A549 (cell line): ENCODE data around the gene ITIH3. TPM values are rescaled to one million over a fixed set of nuclear protein-coding genes. Genes with fewer than 3 reads are reported as not detected.

Experiments
- ATAC-seq, 2 experiments: fragments of 200-7000 bp in 1 of 2; fragments of >200 bp in 1 of 2; cut with Nextera tagmentation in 1 of 2; cut with Tn5 transposase in 1 of 2; 3 replicates each; pipeline versions ENCODE4 v1.8.0 to v1.9.1; 2018 to 2020; ENCODE audit warnings: mild to moderate bottlenecking in 1 of 2, moderate library complexity in 1 of 2
- CTCF ChIA-PET: fragments of 300-600 bp; sonication (Branson Sonifier 250); formaldehyde crosslinking; extraction: SDS; loops from one replicate; lab custom pipeline; 2021; ENCODE audit warnings: antibody characterized with exemption, inconsistent platforms; lab: Yijun Ruan, JAX
- POLR2A ChIA-PET: fragments of 350-600 bp; formaldehyde crosslinking; extraction: SDS; loops from one replicate; lab custom pipeline; 2021; ENCODE audit warnings: antibody characterized with exemption, inconsistent platforms; lab: Yijun Ruan, JAX
- DNase-seq, 2 experiments: peaks; one replicate each; pipeline versions ENCODE4 v3.0.0 to v3.0.0-alpha.2; 2011 to 2016; ENCODE audit warnings: low read depth in 1 of 2, low spot score in 1 of 2
- FAIRE-seq: peaks from 2 replicates; lab custom pipeline; 2011; peaks lifted over from hg19 to GRCh38; lab: Jason Lieb, UNC
- H3K27ac ChIP-seq, 2 experiments: fragments of >200 bp; sonication (Bioruptor Twin); formaldehyde crosslinking; 3 replicates each; pipeline ENCODE4 v1.5.1; 2016 to 2017
- H3K4me1 ChIP-seq: fragments of >200 bp; sonication (Bioruptor Twin); formaldehyde crosslinking; 3 replicates; pipeline ENCODE4 v1.6.1; 2016
- H3K4me2 ChIP-seq: fragments of >200 bp; sonication (Bioruptor Twin); formaldehyde crosslinking; 3 replicates; pipeline ENCODE4 v1.6.1; 2016
- H3K4me3 ChIP-seq: fragments of >200 bp; sonication (Bioruptor Twin); formaldehyde crosslinking; 3 replicates; pipeline ENCODE4 v1.5.1; 2016
- H3K9me3 ChIP-seq: fragments of >200 bp; sonication (Bioruptor Twin); formaldehyde crosslinking; 3 replicates; pipeline ENCODE4 v1.6.1; 2016
- BHLHE40 ChIP-seq: IDR thresholded peaks from 2 replicates; pipeline ENCODE4 v1.6.1; 2012; ENCODE audit warnings: low read depth, low read length, inconsistent platforms
- CBX2 ChIP-seq: fragments of 200-600 bp; sonication (generic); IDR thresholded peaks from 2 replicates; pipeline ENCODE4 v1.6.1; 2016; ENCODE audit warnings: low read depth, mild to moderate bottlenecking, borderline replicate concordance
- CEBPB ChIP-seq, 2 experiments: fragments of >200 bp in 1 of 2; sonication (Bioruptor Twin) in 1 of 2; formaldehyde crosslinking in 1 of 2; IDR thresholded peaks; 2 replicates each; pipeline ENCODE4 v1.6.1; 2012 to 2016
- CHD2 ChIP-seq: fragments of 150-350 bp; IDR thresholded peaks from 2 replicates; pipeline ENCODE4 v1.6.1; 2014; ENCODE audit warnings: low read length; ENCODE audit not compliant: partially characterized antibody
- CHD4 ChIP-seq: fragments of 200-600 bp; sonication (generic); IDR thresholded peaks from 2 replicates; pipeline ENCODE4 v1.6.1; 2016; ENCODE audit warnings: antibody characterized with exemption, mild to moderate bottlenecking, borderline replicate concordance
- EP300 ChIP-seq, 2 experiments: fragments of >200 bp; sonication (Bioruptor Twin); formaldehyde crosslinking; IDR thresholded peaks; 2 replicates in 1 of 2; 3 replicates in 1 of 2; pipeline ENCODE4 v1.6.1; 2016 to 2017
- FOSB ChIP-seq: fragments of 250-450 bp; sonication (Bioruptor Pico); IDR thresholded peaks from 2 replicates; pipeline ENCODE4 v1.5.0; 2020; ENCODE audit warnings: mild to moderate bottlenecking, moderate library complexity
- GATA3 ChIP-seq: IDR thresholded peaks from 2 replicates; pipeline ENCODE4 v1.6.1; 2012; ENCODE audit warnings: borderline replicate concordance
- HEYL ChIP-seq: fragments of 250-450 bp; sonication (Bioruptor Pico); IDR thresholded peaks from 2 replicates; pipeline ENCODE4 v1.8.0; 2021; ENCODE audit warnings: mild to moderate bottlenecking, moderate library complexity
- JUN ChIP-seq, 2 experiments: fragments of >200 bp; sonication (Bioruptor Twin); formaldehyde crosslinking; IDR thresholded peaks; 2 replicates in 1 of 2; 3 replicates in 1 of 2; pipeline ENCODE4 v1.6.1; 2016 to 2017
- KDM1A ChIP-seq: fragments of 200-600 bp; sonication (generic); IDR thresholded peaks from 2 replicates; pipeline ENCODE4 v1.6.1; 2016; ENCODE audit warnings: low read depth, mild to moderate bottlenecking
- NPAS2 ChIP-seq: fragments of 250-450 bp; sonication (Bioruptor Pico); IDR thresholded peaks from 2 replicates; pipeline ENCODE4 v1.8.0; 2022; ENCODE audit warnings: mild to moderate bottlenecking, moderate library complexity, borderline replicate concordance
- PHF8 ChIP-seq: fragments of 200-600 bp; sonication (generic); IDR thresholded peaks from 2 replicates; pipeline ENCODE4 v1.6.1; 2016; ENCODE audit warnings: low read depth, mild to moderate bottlenecking, antibody characterized with exemption, moderate library complexity, borderline replicate concordance
- POLR2AphosphoS2 ChIP-seq: conservative IDR thresholded peaks from 2 replicates; pipeline ENCODE4 v1.6.1; 2012; ENCODE audit warnings: low read length, improper control_type of control experiment, inconsistent platforms
- RARB ChIP-seq: fragments of 250-450 bp; sonication (Bioruptor Pico); IDR thresholded peaks from 2 replicates; pipeline ENCODE4 v1.8.0; 2021; ENCODE audit warnings: mild to moderate bottlenecking, moderate library complexity
- RFX5 ChIP-seq: fragments of 450-650 bp; IDR thresholded peaks from 2 replicates; pipeline ENCODE4 v1.7.1; 2014; ENCODE audit warnings: antibody characterized with exemption, mild to moderate bottlenecking, moderate library complexity
- SMC3 ChIP-seq: fragments of >200 bp; sonication (Bioruptor Twin); formaldehyde crosslinking; IDR thresholded peaks from 3 replicates; pipeline ENCODE4 v1.6.1; 2018; ENCODE audit warnings: inconsistent platforms
- TFCP2L1 ChIP-seq: fragments of 250-450 bp; sonication (Bioruptor Pico); IDR thresholded peaks from 2 replicates; pipeline ENCODE4 v1.5.0; 2021; ENCODE audit warnings: mild to moderate bottlenecking
- ZC3H11A ChIP-seq: fragments of 450-650 bp; IDR thresholded peaks from 2 replicates; pipeline ENCODE4 v1.6.1; 2014; ENCODE audit warnings: antibody characterized with exemption, mild to moderate bottlenecking
- ZFP36 ChIP-seq: fragments of 450-650 bp; IDR thresholded peaks from 2 replicates; pipeline ENCODE4 v1.6.1; 2014; ENCODE audit warnings: borderline replicate concordance; ENCODE audit not compliant: partially characterized antibody
- WGBS: methylation state at CpG from one replicate; pipeline ENCODE4 v1.1.6; 2017; ENCODE audit errors: missing lambda C conversion rate; 5-methylcytosine and 5-hydroxymethylcytosine counted together
- polyA plus RNA-seq, 4 experiments: library from polyadenylated mRNA; depleted of rRNA in 3 of 4; stranded (reverse); fragments of >200 nt; fragmentation: RNase III in 1 of 4; extraction: RNeasy Plus Mini Kit Qiagen cat#74134 plus additional on column Dnase treatment in 1 of 4; gene quantifications; 2 replicates in 3 of 4; 3 replicates in 1 of 4; pipeline ENCODE4 v1.2.3, GENCODE V29; 2011 to 2017
- TF ChIP-seq, protein P1 (sequence below): fragments of 250-450 bp; sonication (Bioruptor Pico); IDR thresholded peaks from 2 replicates; pipeline ENCODE4 v1.5.0; 2021; ENCODE audit warnings: mild to moderate bottlenecking, moderate library complexity, borderline replicate concordance
- TF ChIP-seq, protein P2 (sequence below): IDR thresholded peaks from 2 replicates; pipeline ENCODE4 v1.6.1; 2012
- TF ChIP-seq, protein P3 (sequence below): IDR thresholded peaks from 2 replicates; pipeline ENCODE4 v1.6.1; 2012; ENCODE audit warnings: low read depth, borderline replicate concordance
- TF ChIP-seq, protein P4 (sequence below): fragments of >200 bp; sonication (Bioruptor Twin); formaldehyde crosslinking; IDR thresholded peaks from 3 replicates; pipeline ENCODE4 v1.5.1; 2016
- TF ChIP-seq, protein P5 (sequence below): fragments of 250-450 bp; sonication (Bioruptor Pico); IDR thresholded peaks from 2 replicates; pipeline ENCODE4 v1.5.0; 2020; ENCODE audit warnings: low read depth, mild to moderate bottlenecking, moderate library complexity

Gene ITIH3
- polyA plus RNA-seq, 2 of the 4 experiments (the other 2 are of a cell fraction), result 0.09 TPM; not detected in 1

DNA sequence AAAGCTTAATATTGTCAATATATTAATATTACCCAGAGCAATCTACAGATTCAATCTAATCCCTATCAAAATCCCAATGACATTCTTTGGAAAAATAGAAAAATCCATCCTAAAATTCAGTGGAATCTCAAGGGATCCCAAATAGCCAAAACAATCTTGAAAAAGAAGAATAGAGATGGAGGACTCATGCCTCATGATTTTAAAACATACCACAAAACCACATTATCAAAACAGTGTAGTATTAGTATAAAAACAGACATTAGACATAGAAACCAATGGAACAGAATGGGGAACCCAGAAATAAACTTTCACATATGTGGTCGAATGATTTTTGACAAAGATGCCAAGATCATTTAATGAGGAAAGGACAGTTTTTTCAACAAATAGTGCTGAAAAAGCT lies 38.5 kb upstream of the ITIH3 start:
- Histone ChIP-seq H3K4me3 (no peak overlapping the region), H3K4me1 (no peaks in the 10 kb centered on the region), H3K9me3 (no peaks in the 10 kb centered on the region), H3K27ac (no peak overlapping the region), H3K4me2 (no peak overlapping the region)
- WGBS, result 86% methylated on average over 1 of the region's 1 CpG
- no peak for TF ChIP-seq FOSB (CRISPR knock-in tag)
- TF ChIP-seq KDM1A, result no peak
- no peak for TF ChIP-seq CEBPB (IDR thresholded peaks at IDR 0.05)
- no peak for TF ChIP-seq NPAS2
- no peak for TF ChIP-seq ZC3H11A
- TF ChIP-seq TFCP2L1, result no peak
- TF ChIP-seq CHD2, result no peak
- TF ChIP-seq, protein P1, sequence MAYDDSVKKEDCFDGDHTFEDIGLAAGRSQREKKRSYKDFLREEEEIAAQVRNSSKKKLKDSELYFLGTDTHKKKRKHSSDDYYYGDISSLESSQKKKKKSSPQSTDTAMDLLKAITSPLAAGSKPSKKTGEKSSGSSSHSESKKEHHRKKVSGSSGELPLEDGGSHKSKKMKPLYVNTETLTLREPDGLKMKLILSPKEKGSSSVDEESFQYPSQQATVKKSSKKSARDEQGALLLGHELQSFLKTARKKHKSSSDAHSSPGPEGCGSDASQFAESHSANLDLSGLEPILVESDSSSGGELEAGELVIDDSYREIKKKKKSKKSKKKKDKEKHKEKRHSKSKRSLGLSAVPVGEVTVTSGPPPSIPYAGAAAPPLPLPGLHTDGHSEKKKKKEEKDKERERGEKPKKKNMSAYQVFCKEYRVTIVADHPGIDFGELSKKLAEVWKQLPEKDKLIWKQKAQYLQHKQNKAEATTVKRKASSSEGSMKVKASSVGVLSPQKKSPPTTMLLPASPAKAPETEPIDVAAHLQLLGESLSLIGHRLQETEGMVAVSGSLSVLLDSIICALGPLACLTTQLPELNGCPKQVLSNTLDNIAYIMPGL, result no peak
- TF ChIP-seq BHLHE40, result no peak
- TF ChIP-seq CBX2, result no peak
- no peak for TF ChIP-seq RARB (CRISPR knock-in tag)
- TF ChIP-seq SMC3, result no peak
- TF ChIP-seq, protein P2, sequence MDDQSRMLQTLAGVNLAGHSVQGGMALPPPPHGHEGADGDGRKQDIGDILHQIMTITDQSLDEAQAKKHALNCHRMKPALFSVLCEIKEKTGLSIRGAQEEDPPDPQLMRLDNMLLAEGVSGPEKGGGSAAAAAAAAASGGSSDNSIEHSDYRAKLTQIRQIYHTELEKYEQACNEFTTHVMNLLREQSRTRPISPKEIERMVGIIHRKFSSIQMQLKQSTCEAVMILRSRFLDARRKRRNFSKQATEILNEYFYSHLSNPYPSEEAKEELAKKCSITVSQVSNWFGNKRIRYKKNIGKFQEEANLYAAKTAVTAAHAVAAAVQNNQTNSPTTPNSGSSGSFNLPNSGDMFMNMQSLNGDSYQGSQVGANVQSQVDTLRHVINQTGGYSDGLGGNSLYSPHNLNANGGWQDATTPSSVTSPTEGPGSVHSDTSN, result no peak
- TF ChIP-seq JUN (IDR thresholded peaks at IDR 0.05), result no peak
- FAIRE-seq (no peak), ATAC-seq (no peak), DNase-seq (no peak)
- ChIA-PET POLR2A (no interaction called here), CTCF (no interaction called here)

DNA sequence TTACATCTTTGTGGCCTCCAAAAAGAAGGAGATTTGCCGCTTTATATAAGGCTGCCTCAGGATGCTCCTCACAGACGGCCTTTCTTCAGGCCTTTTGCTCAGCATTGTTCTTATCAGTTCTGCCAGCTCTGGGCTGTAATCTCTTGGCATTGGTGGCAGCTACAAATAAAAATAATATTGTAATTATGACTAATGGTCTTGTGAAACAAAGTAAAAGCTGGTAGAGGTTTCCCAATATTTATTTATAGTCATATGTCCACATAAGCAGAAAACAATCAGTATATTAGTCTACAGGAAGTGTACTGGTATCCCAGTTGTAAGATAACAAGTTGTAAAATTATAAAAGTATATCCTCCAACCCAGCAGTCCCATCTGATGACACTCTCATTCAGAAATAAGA lies 31.1 kb upstream of the ITIH3 start:
- 88% methylated on average over 2 of the region's 2 CpGs for WGBS
- Histone ChIP-seq H3K9me3 (no peaks in the 10 kb centered on the region), H3K4me2 (no peak overlapping the region), H3K4me1 (0 out of 3 replicates have a peak, but pooled peaks cover 4% of the 10 kb centered on the region), H3K27ac (no peak overlapping the region), H3K4me3 (no peak overlapping the region)
- FAIRE-seq (no peak), ATAC-seq (no peak), DNase-seq (no peak)
- POLR2A ChIA-PET, result no interaction called here
- CTCF ChIA-PET, result interaction anchor here (0.7 to 1.0 kb wide), 2 partner anchors 10 to 180 kb away, joined by 3 read pairs; no protein-coding TSS in a partner anchor
- TF ChIP-seq CHD4, result no peak
- TF ChIP-seq EP300 (IDR thresholded peaks at IDR 0.05), result no peak
- TF ChIP-seq PHF8, result no peak

DNA sequence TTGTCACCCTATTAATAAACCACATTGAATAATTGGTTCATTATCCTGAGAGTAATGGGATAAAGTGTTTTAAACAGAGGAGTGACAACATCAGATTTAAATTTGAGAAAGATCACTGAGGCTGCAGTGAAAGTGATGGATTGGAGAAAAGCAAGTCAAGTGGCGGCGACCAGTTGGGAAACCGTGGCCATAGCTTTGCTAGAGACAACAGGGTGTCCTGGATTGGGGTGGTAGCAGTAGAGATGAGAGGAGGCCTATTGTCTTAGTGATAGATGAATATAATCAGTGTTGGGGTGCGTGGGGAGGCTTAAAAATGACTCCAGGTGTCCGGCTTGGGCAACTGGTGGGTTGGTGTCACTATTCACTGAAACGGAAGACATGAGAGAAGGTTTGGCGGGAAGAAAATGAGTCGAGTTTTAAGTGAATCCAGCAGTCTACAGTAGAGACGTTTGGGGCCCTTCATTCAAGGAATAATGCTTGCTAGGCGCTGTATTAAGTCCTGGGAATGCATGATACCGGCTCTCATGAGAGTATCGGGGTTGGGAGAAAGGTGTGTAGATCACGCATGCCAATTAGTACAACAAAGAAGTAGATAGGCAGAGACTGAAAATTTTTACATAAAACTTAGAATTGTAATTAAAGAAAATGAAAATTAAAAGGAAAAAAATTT lies 24.7 kb upstream of the ITIH3 start:
- FAIRE-seq (no peak), ATAC-seq (peak in 1 of 2 experiments; percentile 8; a peak in 3 of 6 replicates), DNase-seq (no peak)
- H3K4me3 ChIP-seq, result peak overlapping the region; percentile 71
- ChIA-PET POLR2A (interaction anchor here (1.3 kb wide), 1 partner anchor 29 kb away, joined by 3 read pairs; no protein-coding TSS in a partner anchor), CTCF (no interaction called here)
- H3K4me1 ChIP-seq, result peaks cover 13% of the 10 kb centered on the region
- H3K27ac ChIP-seq, result peak overlapping the region; percentile 85 to 93
- TF ChIP-seq, protein P3, sequence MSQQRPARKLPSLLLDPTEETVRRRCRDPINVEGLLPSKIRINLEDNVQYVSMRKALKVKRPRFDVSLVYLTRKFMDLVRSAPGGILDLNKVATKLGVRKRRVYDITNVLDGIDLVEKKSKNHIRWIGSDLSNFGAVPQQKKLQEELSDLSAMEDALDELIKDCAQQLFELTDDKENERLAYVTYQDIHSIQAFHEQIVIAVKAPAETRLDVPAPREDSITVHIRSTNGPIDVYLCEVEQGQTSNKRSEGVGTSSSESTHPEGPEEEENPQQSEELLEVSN, result no peak
- no peak for TF ChIP-seq RFX5
- no peak for TF ChIP-seq HEYL (CRISPR knock-in tag)
- no peak for TF ChIP-seq POLR2AphosphoS2
- no peak for TF ChIP-seq NPAS2
- no peak for TF ChIP-seq GATA3
- TF ChIP-seq, protein P4, sequence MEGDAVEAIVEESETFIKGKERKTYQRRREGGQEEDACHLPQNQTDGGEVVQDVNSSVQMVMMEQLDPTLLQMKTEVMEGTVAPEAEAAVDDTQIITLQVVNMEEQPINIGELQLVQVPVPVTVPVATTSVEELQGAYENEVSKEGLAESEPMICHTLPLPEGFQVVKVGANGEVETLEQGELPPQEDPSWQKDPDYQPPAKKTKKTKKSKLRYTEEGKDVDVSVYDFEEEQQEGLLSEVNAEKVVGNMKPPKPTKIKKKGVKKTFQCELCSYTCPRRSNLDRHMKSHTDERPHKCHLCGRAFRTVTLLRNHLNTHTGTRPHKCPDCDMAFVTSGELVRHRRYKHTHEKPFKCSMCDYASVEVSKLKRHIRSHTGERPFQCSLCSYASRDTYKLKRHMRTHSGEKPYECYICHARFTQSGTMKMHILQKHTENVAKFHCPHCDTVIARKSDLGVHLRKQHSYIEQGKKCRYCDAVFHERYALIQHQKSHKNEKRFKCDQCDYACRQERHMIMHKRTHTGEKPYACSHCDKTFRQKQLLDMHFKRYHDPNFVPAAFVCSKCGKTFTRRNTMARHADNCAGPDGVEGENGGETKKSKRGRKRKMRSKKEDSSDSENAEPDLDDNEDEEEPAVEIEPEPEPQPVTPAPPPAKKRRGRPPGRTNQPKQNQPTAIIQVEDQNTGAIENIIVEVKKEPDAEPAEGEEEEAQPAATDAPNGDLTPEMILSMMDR, result no peak
- TF ChIP-seq, protein P5, sequence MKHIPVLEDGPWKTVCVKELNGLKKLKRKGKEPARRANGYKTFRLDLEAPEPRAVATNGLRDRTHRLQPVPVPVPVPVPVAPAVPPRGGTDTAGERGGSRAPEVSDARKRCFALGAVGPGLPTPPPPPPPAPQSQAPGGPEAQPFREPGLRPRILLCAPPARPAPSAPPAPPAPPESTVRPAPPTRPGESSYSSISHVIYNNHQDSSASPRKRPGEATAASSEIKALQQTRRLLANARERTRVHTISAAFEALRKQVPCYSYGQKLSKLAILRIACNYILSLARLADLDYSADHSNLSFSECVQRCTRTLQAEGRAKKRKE, result no peak
- TF ChIP-seq ZFP36, result no peak
- H3K4me2 ChIP-seq, result peak overlapping the region; percentile 93
- no peaks in the 10 kb centered on the region for H3K9me3 ChIP-seq
- WGBS, result 16% methylated on average over 13 of the region's 13 CpGs
